HCT116 (cell line): ENCODE results near the gene ETS1.

Source experiments
- CEBPB ChIP-seq: IDR thresholded peaks from 2 replicates; pipeline ENCODE4 v1.6.1; 2012; ENCODE audit warnings: low read depth
- EZH2 ChIP-seq: fragments of 200-600 bp; sonication (generic); IDR thresholded peaks from 2 replicates; pipeline ENCODE4 v1.6.1; 2017; ENCODE audit warnings: antibody characterized with exemption, mixed run types
- POLR2A ChIP-seq: IDR thresholded peaks from 2 replicates; pipeline ENCODE4 v1.7.0; 2011; ENCODE audit warnings: borderline replicate concordance; ENCODE audit not compliant: insufficient read depth, insufficient read length; ENCODE audit errors: extremely low read depth
- SIN3A ChIP-seq: IDR thresholded peaks from 2 replicates; pipeline ENCODE4 v1.6.1; 2012; ENCODE audit warnings: low read depth
- YY1 ChIP-seq: IDR thresholded peaks from 2 replicates; pipeline ENCODE4 v1.6.1; 2011; ENCODE audit warnings: low read length, low read depth, moderate library complexity, mild to moderate bottlenecking; ENCODE audit not compliant: insufficient replicate concordance; ENCODE audit errors: extremely low read depth
- TF ChIP-seq, protein P1 (sequence below), 3 experiments: fragments of 200-600 bp in 1 of 3; sonication (generic) in 1 of 3; IDR thresholded peaks in 2 of 3; conservative IDR thresholded peaks in 1 of 3; 2 replicates each; pipeline ENCODE4 v1.5.1; 2012 to 2017; ENCODE audit warnings: low read depth in 2 of 3, low read length in 2 of 3, antibody characterized with exemption in 1 of 3, borderline replicate concordance in 1 of 3, control low read depth in 1 of 3, mild to moderate bottlenecking in 1 of 3, mixed read lengths in 1 of 3, mixed run types in 1 of 3, moderate library complexity in 1 of 3; ENCODE audit not compliant: insufficient read depth in 1 of 3
- TF ChIP-seq, protein P2 (sequence below): IDR thresholded peaks from 2 replicates; pipeline ENCODE4 v1.6.1; 2012
- TF ChIP-seq, protein P3 (sequence below): IDR thresholded peaks from 2 replicates; pipeline ENCODE4 v1.6.1; 2012; ENCODE audit warnings: low read depth

DNA sequence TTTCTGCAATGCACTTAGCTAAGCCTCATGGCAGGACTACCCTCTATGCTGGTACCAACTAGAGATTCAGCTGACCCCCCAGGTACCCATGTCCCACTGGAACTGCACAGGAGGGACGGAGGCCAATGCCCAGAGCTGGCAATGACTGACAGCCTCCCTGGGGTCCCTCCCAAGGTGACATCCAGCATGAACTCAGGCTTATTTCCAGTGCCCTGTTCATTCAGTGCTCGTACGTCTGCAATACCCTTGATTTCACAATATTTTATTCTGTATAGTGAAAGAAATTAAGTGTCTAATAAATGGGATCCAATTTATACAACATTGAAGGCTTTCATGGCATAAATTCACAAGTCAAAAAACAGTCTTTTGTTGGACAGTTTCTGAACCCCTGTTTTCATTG, 20.2 kb downstream of the ETS1 start:
- TF ChIP-seq YY1, result no peak
- TF ChIP-seq, protein P1, sequence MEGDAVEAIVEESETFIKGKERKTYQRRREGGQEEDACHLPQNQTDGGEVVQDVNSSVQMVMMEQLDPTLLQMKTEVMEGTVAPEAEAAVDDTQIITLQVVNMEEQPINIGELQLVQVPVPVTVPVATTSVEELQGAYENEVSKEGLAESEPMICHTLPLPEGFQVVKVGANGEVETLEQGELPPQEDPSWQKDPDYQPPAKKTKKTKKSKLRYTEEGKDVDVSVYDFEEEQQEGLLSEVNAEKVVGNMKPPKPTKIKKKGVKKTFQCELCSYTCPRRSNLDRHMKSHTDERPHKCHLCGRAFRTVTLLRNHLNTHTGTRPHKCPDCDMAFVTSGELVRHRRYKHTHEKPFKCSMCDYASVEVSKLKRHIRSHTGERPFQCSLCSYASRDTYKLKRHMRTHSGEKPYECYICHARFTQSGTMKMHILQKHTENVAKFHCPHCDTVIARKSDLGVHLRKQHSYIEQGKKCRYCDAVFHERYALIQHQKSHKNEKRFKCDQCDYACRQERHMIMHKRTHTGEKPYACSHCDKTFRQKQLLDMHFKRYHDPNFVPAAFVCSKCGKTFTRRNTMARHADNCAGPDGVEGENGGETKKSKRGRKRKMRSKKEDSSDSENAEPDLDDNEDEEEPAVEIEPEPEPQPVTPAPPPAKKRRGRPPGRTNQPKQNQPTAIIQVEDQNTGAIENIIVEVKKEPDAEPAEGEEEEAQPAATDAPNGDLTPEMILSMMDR (IDR thresholded peaks at IDR 0.05 in 2 of 3, conservative IDR thresholded peaks at IDR 0.05 in 1 of 3; ENCODE audit: borderline replicate concordance in 1 of 3, insufficient read depth in 1 of 3, low read depth in 2 of 3, low read length in 2 of 3), result no peak
- no peak for TF ChIP-seq POLR2A
- no peak for TF ChIP-seq SIN3A
- no peak for TF ChIP-seq CEBPB
- TF ChIP-seq, protein P2, sequence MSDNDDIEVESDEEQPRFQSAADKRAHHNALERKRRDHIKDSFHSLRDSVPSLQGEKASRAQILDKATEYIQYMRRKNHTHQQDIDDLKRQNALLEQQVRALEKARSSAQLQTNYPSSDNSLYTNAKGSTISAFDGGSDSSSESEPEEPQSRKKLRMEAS, result no peak
- TF ChIP-seq, protein P3, sequence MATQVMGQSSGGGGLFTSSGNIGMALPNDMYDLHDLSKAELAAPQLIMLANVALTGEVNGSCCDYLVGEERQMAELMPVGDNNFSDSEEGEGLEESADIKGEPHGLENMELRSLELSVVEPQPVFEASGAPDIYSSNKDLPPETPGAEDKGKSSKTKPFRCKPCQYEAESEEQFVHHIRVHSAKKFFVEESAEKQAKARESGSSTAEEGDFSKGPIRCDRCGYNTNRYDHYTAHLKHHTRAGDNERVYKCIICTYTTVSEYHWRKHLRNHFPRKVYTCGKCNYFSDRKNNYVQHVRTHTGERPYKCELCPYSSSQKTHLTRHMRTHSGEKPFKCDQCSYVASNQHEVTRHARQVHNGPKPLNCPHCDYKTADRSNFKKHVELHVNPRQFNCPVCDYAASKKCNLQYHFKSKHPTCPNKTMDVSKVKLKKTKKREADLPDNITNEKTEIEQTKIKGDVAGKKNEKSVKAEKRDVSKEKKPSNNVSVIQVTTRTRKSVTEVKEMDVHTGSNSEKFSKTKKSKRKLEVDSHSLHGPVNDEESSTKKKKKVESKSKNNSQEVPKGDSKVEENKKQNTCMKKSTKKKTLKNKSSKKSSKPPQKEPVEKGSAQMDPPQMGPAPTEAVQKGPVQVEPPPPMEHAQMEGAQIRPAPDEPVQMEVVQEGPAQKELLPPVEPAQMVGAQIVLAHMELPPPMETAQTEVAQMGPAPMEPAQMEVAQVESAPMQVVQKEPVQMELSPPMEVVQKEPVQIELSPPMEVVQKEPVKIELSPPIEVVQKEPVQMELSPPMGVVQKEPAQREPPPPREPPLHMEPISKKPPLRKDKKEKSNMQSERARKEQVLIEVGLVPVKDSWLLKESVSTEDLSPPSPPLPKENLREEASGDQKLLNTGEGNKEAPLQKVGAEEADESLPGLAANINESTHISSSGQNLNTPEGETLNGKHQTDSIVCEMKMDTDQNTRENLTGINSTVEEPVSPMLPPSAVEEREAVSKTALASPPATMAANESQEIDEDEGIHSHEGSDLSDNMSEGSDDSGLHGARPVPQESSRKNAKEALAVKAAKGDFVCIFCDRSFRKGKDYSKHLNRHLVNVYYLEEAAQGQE, result no peak
- TF ChIP-seq EZH2, result no peak
